Measurements from ENCODE around the gene DCTN3. TPM values are rescaled to one million over a fixed set of nuclear protein-coding genes. Genes with fewer than 3 reads are reported as not detected.

DCTN3 gene
- total and polyA plus RNA-seq, 2 donors (not counting 3 experiments of a cell fraction or from before 2014, with no cell fraction given) = 91.0 to 170 TPM

DNA sequence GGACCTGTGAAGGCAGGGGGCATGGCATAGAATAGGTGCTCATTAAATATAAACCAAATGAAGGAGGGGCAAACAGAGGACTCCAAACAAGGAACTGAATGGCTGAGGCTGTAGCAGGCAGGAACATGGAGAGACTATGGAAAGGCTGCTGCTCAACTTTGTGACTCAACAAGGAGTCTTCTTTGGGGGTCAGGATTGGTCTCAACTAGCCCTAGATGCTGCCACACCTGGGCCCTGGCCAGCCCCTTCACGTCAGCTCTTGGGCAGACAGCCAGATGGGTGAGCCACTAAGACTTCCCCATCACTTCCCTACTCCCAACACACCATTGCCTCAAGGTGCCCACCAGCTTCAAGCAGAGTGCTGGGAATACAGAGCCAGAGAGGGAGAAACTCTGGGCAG is 19.4 kb downstream of the DCTN3 start:
- CTCF ChIA-PET = interaction anchor here (1.2 to 1.7 kb wide), 3 partner anchors 9 to 53 kb away, joined by 3 to 12 read pairs (median 4); no protein-coding TSS in a partner anchor
- Histone ChIP-seq H2AFZ (ENCODE audit: low read depth, low read length) (no peak overlapping the region), H3K4me1 (ENCODE audit: control insufficient read depth, extremely low read depth, insufficient read depth, low read length) (no peaks in the 10 kb centered on the region), H3K9ac (replicated peaks; ENCODE audit: extremely low read depth, insufficient read depth, low read length) (no peak overlapping the region), H3K4me2 (ENCODE audit: insufficient read depth, low read length) (no peak overlapping the region), H3K79me2 (ENCODE audit: control insufficient read depth, insufficient read depth, low read length) (no peaks in the 10 kb centered on the region), H3K9me3 (replicated peaks; ENCODE audit: control insufficient read depth, insufficient read depth, low read length) (no peaks in the 10 kb centered on the region), H3K36me3 (ENCODE audit: control insufficient read depth in 2 of 2, extremely low read depth in 1 of 2, insufficient read depth in 2 of 2, low read length in 2 of 2) (no peaks in the 10 kb centered on the region), H4K20me1 (replicated peaks; ENCODE audit: control insufficient read depth, extremely low read depth, insufficient read depth, low read length) (no peaks in the 10 kb centered on the region), H3K4me3 (replicated peaks in 1 of 3; ENCODE audit: insufficient read depth in 1 of 3, low read depth in 1 of 3, low read length in 3 of 3) (no peak overlapping the region), H3K27ac (ENCODE audit: insufficient read depth, low read depth, low read length) (no peak overlapping the region), H3K9me1 (replicated peaks; ENCODE audit: control insufficient read depth, extremely low read depth, insufficient read depth, low read length) (no peaks in the 10 kb centered on the region), H3K27me3 (ENCODE audit: control insufficient read depth in 2 of 2, insufficient read depth in 2 of 2, low read length in 2 of 2) (peaks cover 0 to 20% of the 10 kb centered on the region in 2 experiments)
- POLR2A ChIA-PET = no interaction called here
- FAIRE-seq (no peak), DNase-seq (ENCODE audit: low read depth, low spot score) (no peak)
- intact Hi-C loops (cut with micrococcal nuclease) (no loop called here), dilution Hi-C loops (cut with MboI; ENCODE audit: extremely low pct_ligation_motif_present, low sequenced_read_pairs) (no loop called here)
- BruUV-seq (replicated peaks) = no TSS peak
- TF ChIP-seq EZH2 (IDR thresholded peaks at IDR 0.05; ENCODE audit: borderline replicate concordance, low read depth, low read length, severe bottlenecking) (no peak), JUN (IDR thresholded peaks at IDR 0.05; ENCODE audit: borderline replicate concordance, insufficient read depth, insufficient read length, low read depth) (no peak), POLR2AphosphoS5 (IDR thresholded peaks at IDR 0.05; ENCODE audit: insufficient read depth, low read depth, low read length) (no peak), POLR2A (IDR thresholded peaks at IDR 0.05; ENCODE audit: low read depth, low read length) (no peak), GATA2 (IDR thresholded peaks at IDR 0.05; ENCODE audit: insufficient read depth, insufficient read length, low read depth, low read length) (no peak), FOS (IDR thresholded peaks at IDR 0.05; ENCODE audit: borderline replicate concordance, insufficient read depth, low read length) (no peak), MYC (IDR thresholded peaks at IDR 0.05; ENCODE audit: low read depth, low read length) (no peak)
- TF ChIP-seq, protein P1, sequence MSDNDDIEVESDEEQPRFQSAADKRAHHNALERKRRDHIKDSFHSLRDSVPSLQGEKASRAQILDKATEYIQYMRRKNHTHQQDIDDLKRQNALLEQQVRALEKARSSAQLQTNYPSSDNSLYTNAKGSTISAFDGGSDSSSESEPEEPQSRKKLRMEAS (IDR thresholded peaks at IDR 0.05; ENCODE audit: insufficient read depth, insufficient read length) = no peak
- TF ChIP-seq, protein P2, sequence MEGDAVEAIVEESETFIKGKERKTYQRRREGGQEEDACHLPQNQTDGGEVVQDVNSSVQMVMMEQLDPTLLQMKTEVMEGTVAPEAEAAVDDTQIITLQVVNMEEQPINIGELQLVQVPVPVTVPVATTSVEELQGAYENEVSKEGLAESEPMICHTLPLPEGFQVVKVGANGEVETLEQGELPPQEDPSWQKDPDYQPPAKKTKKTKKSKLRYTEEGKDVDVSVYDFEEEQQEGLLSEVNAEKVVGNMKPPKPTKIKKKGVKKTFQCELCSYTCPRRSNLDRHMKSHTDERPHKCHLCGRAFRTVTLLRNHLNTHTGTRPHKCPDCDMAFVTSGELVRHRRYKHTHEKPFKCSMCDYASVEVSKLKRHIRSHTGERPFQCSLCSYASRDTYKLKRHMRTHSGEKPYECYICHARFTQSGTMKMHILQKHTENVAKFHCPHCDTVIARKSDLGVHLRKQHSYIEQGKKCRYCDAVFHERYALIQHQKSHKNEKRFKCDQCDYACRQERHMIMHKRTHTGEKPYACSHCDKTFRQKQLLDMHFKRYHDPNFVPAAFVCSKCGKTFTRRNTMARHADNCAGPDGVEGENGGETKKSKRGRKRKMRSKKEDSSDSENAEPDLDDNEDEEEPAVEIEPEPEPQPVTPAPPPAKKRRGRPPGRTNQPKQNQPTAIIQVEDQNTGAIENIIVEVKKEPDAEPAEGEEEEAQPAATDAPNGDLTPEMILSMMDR (IDR thresholded peaks at IDR 0.05; ENCODE audit: extremely low read depth in 1 of 2, insufficient read depth in 1 of 2, low read depth in 1 of 2, low read length in 2 of 2) = no peak
